GM10266 (cell line): ENCODE data around the gene RWDD1.

Experiments
- DNase-seq: peaks from one replicate; pipeline ENCODE4 v3.0.0; 2012; ENCODE audit errors: extremely low spot score
- TF ChIP-seq, protein P1 (sequence below): IDR thresholded peaks from 2 replicates; pipeline ENCODE4 v1.5.1; 2012; ENCODE audit warnings: mild to moderate bottlenecking, low read depth; ENCODE audit not compliant: control insufficient read depth, insufficient read depth; ENCODE audit errors: missing control alignments

RWDD1 gene

DNA sequence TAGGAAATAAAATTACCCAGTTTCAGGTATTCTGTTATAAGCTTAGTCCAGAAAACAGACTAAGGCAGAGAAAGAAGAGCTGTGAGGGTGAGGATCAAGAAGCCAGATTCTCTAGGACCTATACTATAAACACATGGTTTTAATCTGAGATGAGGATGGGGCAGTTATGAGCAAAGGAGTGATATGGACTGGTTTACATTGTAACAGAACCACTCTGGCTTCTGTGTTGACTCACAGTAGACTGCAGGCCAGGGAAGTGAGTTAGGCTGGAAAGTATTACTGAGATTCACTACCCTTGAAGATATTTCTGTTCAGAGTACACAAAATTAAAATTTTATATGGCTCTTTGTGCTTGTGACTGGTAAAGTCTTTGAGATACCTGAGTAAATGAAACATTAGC lies 3.2 kb upstream of the RWDD1 start:
- TF ChIP-seq, protein P1, sequence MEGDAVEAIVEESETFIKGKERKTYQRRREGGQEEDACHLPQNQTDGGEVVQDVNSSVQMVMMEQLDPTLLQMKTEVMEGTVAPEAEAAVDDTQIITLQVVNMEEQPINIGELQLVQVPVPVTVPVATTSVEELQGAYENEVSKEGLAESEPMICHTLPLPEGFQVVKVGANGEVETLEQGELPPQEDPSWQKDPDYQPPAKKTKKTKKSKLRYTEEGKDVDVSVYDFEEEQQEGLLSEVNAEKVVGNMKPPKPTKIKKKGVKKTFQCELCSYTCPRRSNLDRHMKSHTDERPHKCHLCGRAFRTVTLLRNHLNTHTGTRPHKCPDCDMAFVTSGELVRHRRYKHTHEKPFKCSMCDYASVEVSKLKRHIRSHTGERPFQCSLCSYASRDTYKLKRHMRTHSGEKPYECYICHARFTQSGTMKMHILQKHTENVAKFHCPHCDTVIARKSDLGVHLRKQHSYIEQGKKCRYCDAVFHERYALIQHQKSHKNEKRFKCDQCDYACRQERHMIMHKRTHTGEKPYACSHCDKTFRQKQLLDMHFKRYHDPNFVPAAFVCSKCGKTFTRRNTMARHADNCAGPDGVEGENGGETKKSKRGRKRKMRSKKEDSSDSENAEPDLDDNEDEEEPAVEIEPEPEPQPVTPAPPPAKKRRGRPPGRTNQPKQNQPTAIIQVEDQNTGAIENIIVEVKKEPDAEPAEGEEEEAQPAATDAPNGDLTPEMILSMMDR, result no peak
- DNase-seq, result no peak

DNA sequence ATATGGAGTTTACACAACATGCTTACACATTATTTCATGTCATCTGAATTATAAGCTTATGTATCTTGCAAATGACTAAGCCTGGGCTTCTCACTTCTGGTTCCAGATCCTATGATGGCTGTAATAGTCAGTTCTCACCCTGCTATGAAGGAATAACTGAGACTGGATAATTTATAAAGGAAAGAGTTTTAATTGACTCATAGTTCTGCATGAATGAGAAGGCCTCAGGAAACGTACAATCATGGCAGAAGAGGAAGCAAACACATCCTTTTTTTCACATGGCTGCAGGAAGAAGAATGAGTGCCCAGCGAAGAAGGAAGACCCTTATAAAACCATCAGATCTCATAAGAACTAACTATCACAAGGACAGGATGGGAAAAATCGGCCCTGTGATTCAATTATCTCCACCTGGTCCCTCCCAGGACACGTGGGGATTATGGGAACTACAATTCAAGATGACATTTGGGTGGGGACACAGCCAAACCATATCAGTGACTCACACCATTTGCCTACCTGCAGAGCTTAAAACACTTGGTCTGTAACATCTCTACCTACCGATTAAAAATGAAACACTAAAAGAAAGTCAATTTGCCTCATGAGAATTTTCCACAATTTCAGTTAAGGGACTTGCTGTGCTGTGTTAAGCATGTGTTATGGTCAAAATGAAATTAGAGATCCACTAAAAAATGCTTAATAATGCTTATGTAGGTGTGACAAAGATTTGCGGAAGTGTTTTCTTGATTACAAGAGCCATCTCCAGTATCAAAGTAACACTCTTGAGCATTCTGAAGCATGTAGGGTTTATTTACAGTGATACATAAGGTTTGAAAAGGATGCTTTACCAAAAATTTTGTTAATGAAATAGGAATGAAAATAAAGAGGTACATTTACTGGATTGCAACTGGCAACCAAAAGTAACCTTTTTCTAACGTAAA lies 2.2 kb upstream of the RWDD1 start:
- TF ChIP-seq, protein P1, result no peak
- no peak for DNase-seq

DNA sequence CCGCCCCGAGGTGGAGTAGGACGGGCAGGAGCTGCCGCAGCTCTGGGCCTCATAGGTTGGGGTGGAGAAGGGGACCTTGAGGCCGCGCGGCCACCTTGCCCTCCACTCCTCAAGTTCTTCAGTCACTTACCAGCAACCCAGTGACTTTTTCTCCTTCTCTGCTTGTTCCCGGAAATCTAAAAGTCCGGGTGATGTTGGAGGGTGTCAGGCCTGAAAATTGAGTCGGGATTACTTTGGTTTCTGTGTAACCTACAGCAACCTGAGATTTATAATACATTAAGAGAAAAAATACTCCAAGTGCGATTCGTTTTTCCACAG lies 338 bp downstream of the RWDD1 start:
- TF ChIP-seq, protein P1, result no peak
- DNase-seq, result no peak

DNA sequence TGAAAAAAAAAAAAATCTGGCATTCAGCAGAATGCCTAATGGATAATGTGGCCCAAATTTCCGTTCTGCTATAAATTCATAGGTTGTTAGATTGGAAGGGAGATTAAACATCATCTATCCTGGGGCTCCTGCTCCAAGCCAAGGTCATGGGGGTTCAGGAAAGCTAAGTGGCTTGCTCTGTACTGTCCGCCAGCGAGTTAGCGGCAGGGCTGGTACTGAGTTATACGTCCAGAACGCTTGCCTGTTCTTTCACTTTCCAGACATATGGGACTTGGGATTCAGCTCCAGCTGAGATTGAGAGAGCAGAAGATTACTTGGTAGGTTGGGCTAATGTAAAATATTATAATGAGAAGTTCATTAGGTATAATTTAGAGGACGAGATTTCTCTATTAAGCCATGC lies 858 bp downstream of the RWDD1 start:
- TF ChIP-seq, protein P1, result no peak
- peak; percentile 45 for DNase-seq

DNA sequence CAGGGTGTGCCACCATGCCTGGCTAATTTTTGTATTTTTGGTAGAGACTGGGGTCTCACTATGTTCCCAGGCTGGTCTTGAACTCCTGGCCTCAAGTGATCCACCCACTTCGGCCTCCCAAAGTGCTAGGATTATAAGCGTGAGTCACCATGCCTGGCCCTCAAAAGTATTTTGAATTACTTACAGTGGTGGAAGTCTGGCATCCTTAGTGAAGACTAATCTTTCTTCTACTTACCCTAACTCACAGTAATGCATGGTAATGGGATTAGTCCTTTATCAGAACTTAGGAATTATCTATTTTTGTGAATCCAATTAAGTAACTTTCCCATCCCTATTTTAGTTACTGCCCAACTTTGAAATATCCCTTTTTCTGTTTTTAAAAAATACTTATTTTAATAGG lies 3.9 kb downstream of the RWDD1 start:
- DNase-seq, result no peak
- TF ChIP-seq, protein P1, result no peak

DNA sequence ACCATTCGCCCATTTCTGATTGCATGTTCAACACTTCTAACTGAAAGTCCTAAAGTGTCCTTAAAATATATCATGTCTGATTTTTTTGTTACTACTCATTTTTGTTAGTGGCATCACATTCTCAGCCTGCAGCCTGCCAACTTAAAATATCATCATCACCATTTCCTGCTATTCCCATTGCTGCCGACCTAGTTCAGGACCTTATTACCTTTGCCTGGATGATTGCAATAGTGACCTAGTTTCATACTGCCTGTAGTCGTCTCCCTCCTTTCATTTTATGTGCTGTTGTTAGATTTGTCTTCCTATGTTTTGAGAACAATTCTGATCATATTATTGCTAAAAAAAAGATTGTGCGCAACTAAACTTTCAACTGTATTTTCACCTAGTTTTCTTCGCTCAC lies 6.2 kb downstream of the RWDD1 start:
- TF ChIP-seq, protein P1, result no peak
- no peak for DNase-seq

DNA sequence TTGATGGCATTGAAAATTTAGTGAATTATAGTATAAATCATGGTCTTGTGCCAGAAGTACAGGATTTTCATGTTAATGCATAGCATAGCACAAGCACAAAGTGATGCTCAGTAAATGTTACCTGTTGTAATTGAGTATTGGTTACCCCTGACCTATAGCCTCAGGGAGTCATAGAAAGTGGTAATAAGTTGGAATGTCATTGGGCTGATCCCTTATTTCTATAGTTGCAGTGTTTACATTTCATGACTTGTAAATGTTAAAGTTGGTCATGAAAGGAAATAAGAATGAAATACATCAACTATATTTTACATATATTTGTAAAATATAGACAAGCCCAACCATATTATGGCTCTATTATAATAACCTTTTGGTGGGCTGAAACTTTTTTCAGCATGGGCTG lies 7.0 kb downstream of the RWDD1 start:
- TF ChIP-seq, protein P1, result no peak
- DNase-seq, result no peak
